Measurements from ENCODE around the gene NFIA. TPM values are rescaled to one million over a fixed set of nuclear protein-coding genes. Genes with fewer than 3 reads are reported as not detected.

Gene NFIA
- total RNA-seq, 2 donors from 2014 or later, result 17.3 to 27.3 TPM

DNA sequence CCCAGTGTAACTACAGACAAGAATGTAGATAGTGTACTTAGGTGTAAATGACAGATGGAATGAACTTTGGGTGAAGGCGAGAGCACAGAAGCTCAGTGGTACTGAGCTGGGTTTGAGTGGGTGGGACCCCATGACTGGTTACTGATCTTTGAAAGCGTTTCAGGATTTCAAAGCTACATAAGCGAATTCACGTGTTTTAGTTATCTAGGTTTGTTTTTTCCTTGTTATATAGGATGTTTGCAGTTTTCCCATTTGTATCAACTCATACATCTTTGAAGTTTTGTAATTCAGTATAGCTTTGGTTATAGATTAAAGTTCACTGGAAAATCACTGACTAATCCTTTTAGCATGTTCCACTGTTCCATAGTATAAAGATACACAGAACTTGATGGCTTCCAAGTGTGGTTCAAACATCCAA, 182.5 kb downstream of the NFIA start:
- ATAC-seq (replicated peaks in 1 of 2) (no peak), DNase-seq (no peak)
- Mint-ChIP-seq H3K4me3 (no peak overlapping the region), H3K4me1 (ENCODE audit: low read depth) (peaks cover 35% of the 10 kb centered on the region), H3K27ac (no peak overlapping the region), H3K36me3 (ENCODE audit: insufficient read depth in 2 of 2) (peaks cover 0 to 1% of the 10 kb centered on the region in 2 donors), H3K9me3 (no peaks in the 10 kb centered on the region), H3K27me3 (ENCODE audit: low read depth) (peaks cover 5% of the 10 kb centered on the region)

DNA sequence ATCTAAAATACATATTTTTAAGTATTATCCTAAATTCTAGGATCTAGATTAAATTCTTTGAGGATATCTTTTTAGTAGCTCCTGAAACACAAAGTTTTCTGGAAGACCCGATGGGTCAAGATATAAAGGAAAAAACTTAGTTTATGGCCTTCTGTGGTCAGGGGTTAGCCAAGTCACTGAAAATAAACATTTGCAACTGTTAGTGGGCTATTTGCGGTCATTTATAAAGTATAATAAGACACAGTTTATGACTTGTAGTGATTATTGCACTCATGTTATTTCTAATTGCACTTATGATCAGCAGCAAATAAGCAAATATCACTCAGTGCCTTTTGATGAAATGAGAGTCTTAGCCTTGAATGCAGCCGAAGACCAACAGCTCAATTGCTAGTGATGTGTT, 183.3 kb downstream of the NFIA start:
- Mint-ChIP-seq H3K27me3 (ENCODE audit: low read depth) (peaks cover 5% of the 10 kb centered on the region), H3K27ac (no peak overlapping the region), H3K9me3 (no peaks in the 10 kb centered on the region), H3K4me3 (no peak overlapping the region), H3K36me3 (ENCODE audit: insufficient read depth in 2 of 2) (peaks cover 0 to 1% of the 10 kb centered on the region in 2 donors), H3K4me1 (ENCODE audit: low read depth) (peaks cover 43% of the 10 kb centered on the region)
- DNase-seq, result no peak
- no peak for ATAC-seq (replicated peaks in 1 of 2)

DNA sequence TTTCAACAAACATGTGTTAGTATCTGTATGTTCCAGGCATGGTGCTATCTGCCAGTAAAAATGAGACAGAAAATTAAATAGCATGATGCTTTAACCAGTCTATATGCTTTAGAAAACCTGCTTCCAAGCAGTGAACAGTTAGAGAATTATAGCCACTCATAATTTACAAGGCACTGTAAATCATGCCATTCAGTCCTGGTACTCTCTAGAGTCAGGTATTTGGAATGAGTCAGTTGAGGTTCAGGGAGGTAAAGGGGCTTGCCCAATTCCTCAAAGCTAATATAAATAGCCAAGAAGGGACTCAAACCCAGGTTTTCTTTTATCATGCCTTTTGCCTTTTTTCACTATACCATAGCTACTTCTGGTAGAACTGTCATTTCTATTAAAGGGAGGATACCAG, 184.4 kb downstream of the NFIA start:
- Mint-ChIP-seq H3K4me1 (ENCODE audit: low read depth) (peaks cover 53% of the 10 kb centered on the region), H3K27ac (no peak overlapping the region), H3K27me3 (ENCODE audit: low read depth) (peaks cover 5% of the 10 kb centered on the region), H3K4me3 (no peak overlapping the region), H3K9me3 (no peaks in the 10 kb centered on the region), H3K36me3 (ENCODE audit: insufficient read depth in 2 of 2) (peaks cover 0 to 1% of the 10 kb centered on the region in 2 donors)
- ATAC-seq (replicated peaks in 1 of 2) (no peak), DNase-seq (no peak)

DNA sequence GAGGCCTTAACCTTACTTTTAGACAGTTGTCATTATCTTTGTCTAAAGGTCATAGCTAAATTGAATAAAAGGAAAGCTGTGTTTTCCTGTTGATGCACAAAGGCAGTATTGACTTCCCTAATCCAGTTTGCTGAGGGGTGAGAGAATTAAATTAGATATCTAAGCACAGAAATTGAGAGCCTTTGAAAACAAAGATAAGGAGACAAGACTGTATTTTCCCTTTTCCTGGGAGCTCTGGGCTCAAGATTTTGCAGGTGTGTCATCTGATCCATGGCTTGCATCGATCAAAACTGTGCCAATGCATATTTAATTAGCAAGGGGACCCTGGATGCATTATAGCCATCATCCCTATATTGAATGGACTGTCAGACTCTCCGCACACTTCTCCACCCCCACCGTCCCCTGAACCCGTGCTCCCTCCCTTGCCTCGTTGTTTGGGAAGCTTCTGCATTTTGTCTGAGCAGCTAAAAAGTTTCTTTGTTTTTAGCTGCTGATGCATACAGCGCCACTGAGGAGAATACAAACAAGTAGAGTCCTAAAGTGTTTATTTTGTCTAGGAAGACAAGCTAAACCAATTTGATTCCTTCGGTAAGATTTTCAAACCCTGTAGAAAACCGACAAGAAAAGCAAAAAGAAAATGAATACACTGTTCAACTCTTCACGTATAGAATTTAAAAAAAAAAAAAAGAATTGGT, 186.3 kb downstream of the NFIA start:
- H3K27ac Mint-ChIP-seq, result peak overlapping the region; percentile 9
- H3K4me1 Mint-ChIP-seq (ENCODE audit: low read depth), result peaks cover 50% of the 10 kb centered on the region
- H3K36me3 Mint-ChIP-seq (ENCODE audit: insufficient read depth in 2 of 2), result no peaks in the 10 kb centered on the region

DNA sequence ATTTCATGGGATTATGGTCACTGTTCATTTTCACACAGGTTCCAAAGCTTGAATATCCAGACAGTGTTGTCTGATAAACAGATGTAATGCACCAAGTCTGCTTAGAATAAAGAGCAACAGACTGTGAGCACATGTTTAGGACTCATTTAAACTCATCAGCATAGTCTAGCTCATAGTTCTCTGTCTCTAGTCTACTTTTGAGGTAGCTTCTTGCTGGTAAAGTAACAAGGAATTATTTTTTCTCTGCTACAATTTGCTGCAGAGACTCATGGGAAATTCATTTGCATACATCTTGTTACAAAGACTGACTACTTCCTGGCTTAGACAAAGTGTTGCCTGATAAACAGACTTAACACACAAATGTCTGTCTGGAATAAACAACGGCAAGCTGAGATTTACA, 187.2 kb downstream of the NFIA start:
- H3K36me3 Mint-ChIP-seq (ENCODE audit: insufficient read depth in 2 of 2), result no peaks in the 10 kb centered on the region
- peaks cover 19% of the 10 kb centered on the region for H3K27me3 Mint-ChIP-seq (ENCODE audit: low read depth)
- H3K4me3 Mint-ChIP-seq, result peak overlapping the region in 1 of 2 donors; percentile 44
- no peak for DNase-seq
- H3K4me1 Mint-ChIP-seq (ENCODE audit: low read depth), result peaks cover 50% of the 10 kb centered on the region
- no peaks in the 10 kb centered on the region for H3K9me3 Mint-ChIP-seq
- no peak for ATAC-seq (replicated peaks in 1 of 2)
- peak overlapping the region; percentile 95 for H3K27ac Mint-ChIP-seq

More for the DNA sequence above, 186.3 kb downstream of the NFIA start:
- Mint-ChIP-seq H3K9me3 (no peaks in the 10 kb centered on the region), H3K27me3 (ENCODE audit: low read depth) (peaks cover 14% of the 10 kb centered on the region), H3K4me3 (no peak overlapping the region)
- no peak for ATAC-seq (replicated peaks in 1 of 2)
- no peak for DNase-seq

DNA sequence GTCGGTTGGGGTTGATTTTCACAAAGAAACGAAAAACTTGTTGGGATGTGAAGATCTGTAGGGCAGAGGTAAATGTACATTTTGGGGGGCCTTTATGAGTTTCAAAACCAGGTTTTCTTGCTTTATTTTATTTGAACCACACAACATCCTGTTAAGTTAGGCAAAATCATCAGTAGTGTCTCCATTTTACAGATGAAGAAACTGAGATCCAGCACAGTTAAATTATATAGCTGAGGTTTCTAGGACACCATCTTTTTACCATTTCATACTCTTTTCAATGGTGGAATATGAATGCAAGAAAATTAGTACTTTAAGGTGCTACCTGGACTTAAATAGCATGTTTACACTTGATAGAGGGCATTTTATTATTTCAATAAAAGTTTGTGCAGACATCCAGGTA, 187.7 kb downstream of the NFIA start:
- no peaks in the 10 kb centered on the region for H3K36me3 Mint-ChIP-seq (ENCODE audit: insufficient read depth in 2 of 2)
- peaks cover 17% of the 10 kb centered on the region for H3K27me3 Mint-ChIP-seq (ENCODE audit: low read depth)
- no peak for DNase-seq
- H3K9me3 Mint-ChIP-seq, result no peaks in the 10 kb centered on the region
- no peak for ATAC-seq (replicated peaks in 1 of 2)
- peak overlapping the region; percentile 7 to 44 for H3K4me3 Mint-ChIP-seq
- peaks cover 45% of the 10 kb centered on the region for H3K4me1 Mint-ChIP-seq (ENCODE audit: low read depth)
- peak overlapping the region; percentile 95 for H3K27ac Mint-ChIP-seq

DNA sequence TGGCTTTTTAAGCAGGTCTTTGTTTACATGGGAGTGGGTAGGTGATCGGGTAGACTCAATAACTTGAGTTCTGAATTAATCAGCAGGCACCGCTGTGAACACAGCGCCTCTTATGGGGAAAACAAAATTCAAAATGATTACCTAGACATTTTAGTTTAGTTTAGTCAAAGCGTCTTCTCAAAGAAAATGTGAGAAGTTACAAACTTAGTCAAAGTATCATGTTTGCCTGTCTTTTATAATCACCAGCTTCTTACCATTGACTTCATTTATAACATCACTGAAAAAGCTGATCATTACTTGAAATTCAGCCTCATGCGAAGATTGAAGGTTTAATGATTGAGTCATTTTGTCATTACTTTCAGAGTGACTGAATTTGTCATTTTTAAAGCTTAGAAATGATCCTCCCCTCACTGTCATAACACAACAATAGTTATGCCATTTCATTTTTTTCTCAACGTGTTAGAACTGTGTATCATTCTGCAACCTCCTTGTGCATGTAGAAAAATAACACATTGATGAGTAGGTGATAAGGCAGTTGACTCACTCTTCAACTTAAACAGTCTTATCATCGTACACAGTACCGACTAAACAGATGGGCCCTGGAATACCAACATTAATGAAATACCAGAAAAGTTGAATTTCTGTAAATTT, 188.5 kb downstream of the NFIA start:
- peaks cover 17% of the 10 kb centered on the region for H3K27me3 Mint-ChIP-seq (ENCODE audit: low read depth)
- no peaks in the 10 kb centered on the region for H3K36me3 Mint-ChIP-seq (ENCODE audit: insufficient read depth in 2 of 2)
- H3K9me3 Mint-ChIP-seq, result no peaks in the 10 kb centered on the region
- H3K4me1 Mint-ChIP-seq (ENCODE audit: low read depth), result peaks cover 45% of the 10 kb centered on the region
- peak overlapping the region; percentile 95 for H3K27ac Mint-ChIP-seq
- DNase-seq (peak; percentile 42 to 45), ATAC-seq (replicated peaks in 1 of 2) (peak; percentile 86 to 89)
- H3K4me3 Mint-ChIP-seq, result peak overlapping the region; percentile 46 to 72

DNA sequence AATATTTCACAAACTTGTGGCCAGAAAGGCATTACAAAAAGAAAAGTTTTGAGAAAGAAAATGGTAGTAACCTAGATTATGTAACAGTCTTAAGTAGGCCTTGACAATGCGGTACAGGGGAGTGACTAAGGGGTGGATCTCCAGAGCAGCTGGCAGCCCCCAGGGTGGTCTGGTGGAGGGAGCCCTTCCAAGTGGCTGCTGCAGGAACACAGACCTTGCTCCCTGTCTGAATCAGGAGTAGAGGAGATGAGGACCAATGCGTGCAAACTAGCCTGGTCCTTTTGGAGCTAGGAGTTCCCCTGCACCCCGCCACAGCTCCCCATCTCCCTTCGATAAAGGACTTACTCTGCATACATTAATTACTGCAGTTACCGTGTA, 189.0 kb downstream of the NFIA start:
- Mint-ChIP-seq H3K9me3 (no peaks in the 10 kb centered on the region), H3K27ac (peak overlapping the region; percentile 95), H3K27me3 (ENCODE audit: low read depth) (peaks cover 17% of the 10 kb centered on the region), H3K4me1 (ENCODE audit: low read depth) (peaks cover 45% of the 10 kb centered on the region), H3K36me3 (ENCODE audit: insufficient read depth in 2 of 2) (no peaks in the 10 kb centered on the region), H3K4me3 (peak overlapping the region; percentile 43 to 72)
- ATAC-seq (replicated peaks in 1 of 2), result peak; percentile 44
- DNase-seq, result peak; percentile 29 to 35

DNA sequence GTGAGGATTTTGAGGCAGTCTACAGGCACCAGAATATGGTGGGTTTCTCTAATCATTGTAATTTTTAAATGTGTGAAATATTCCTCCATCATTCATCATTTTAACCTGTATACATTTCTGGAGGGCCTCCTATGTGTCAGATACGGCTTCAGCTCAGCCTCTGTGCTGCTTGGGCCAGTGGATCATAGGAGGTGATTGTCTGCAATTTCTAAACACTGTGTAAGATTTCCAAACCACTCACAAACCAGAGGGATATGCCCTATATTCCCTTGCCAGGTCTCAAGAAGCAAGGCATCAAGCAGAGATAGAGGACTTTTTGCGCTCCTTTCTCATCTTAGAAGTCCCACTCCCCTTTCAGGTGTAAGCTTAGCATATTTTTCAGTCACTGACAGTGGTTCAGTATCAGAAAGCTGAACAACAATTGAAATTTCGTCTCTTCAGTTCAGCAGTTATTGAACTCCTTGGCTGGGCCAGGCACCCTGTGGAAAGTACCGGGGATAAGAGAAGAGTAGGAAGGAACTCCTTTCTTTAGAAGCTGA, 190.9 kb downstream of the NFIA start:
- Mint-ChIP-seq H3K27me3 (ENCODE audit: low read depth) (peaks cover 17% of the 10 kb centered on the region), H3K4me3 (peak overlapping the region in 1 of 2 donors; percentile 16), H3K36me3 (ENCODE audit: insufficient read depth in 2 of 2) (no peaks in the 10 kb centered on the region), H3K27ac (peak overlapping the region; percentile 65), H3K4me1 (ENCODE audit: low read depth) (peaks cover 48% of the 10 kb centered on the region), H3K9me3 (no peaks in the 10 kb centered on the region)
- DNase-seq, result no peak
- no peak for ATAC-seq (replicated peaks in 1 of 2)

DNA sequence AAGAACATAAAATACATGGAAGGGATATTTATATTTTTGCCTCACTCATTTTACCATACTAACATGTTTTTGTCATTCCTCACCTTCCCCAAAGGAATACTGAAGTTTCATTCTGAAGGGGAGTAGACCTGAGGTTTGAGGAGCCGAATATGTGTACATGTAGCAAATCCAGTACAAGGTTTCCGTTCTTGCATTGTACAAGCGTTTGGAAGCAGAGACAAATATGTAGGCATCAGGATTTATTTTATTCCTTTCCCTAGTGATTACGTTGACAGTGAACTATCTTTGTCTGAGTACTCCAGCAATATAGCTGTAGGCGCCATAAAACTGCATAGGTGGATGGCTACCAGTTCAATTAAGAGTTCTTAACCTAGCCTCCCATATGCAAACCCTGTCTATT, 191.5 kb downstream of the NFIA start:
- DNase-seq, result no peak
- Mint-ChIP-seq H3K9me3 (no peaks in the 10 kb centered on the region), H3K27ac (no peak overlapping the region), H3K27me3 (ENCODE audit: low read depth) (peaks cover 17% of the 10 kb centered on the region), H3K4me1 (ENCODE audit: low read depth) (peaks cover 46% of the 10 kb centered on the region), H3K36me3 (ENCODE audit: insufficient read depth in 2 of 2) (no peaks in the 10 kb centered on the region), H3K4me3 (no peak overlapping the region)
- no peak for ATAC-seq (replicated peaks in 1 of 2)

DNA sequence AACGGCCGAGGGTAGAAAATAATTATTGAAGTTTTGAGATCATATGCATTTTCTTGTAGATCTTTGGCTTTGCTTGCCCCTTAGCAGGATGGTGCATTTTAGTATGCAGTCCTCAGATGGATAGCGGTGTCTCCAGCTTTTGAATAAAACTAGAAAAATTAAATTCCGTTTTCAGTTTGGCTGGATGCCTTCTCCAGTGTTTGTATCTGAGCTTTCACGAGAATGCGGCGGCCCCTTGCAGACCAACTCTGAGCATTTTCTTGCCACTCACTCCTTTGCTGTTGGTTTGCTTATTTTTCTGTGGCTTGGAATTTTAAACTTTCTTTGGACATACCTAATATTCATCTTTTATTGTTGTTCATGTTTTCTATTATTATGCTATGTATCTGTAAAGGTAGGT, 192.6 kb downstream of the NFIA start:
- H3K9me3 Mint-ChIP-seq, result no peaks in the 10 kb centered on the region
- H3K27ac Mint-ChIP-seq, result no peak overlapping the region
- ATAC-seq (replicated peaks in 1 of 2) (no peak), DNase-seq (no peak)
- H3K27me3 Mint-ChIP-seq (ENCODE audit: low read depth), result peaks cover 17% of the 10 kb centered on the region
- no peaks in the 10 kb centered on the region for H3K36me3 Mint-ChIP-seq (ENCODE audit: insufficient read depth in 2 of 2)
- peaks cover 44% of the 10 kb centered on the region for H3K4me1 Mint-ChIP-seq (ENCODE audit: low read depth)
- H3K4me3 Mint-ChIP-seq, result no peak overlapping the region

DNA sequence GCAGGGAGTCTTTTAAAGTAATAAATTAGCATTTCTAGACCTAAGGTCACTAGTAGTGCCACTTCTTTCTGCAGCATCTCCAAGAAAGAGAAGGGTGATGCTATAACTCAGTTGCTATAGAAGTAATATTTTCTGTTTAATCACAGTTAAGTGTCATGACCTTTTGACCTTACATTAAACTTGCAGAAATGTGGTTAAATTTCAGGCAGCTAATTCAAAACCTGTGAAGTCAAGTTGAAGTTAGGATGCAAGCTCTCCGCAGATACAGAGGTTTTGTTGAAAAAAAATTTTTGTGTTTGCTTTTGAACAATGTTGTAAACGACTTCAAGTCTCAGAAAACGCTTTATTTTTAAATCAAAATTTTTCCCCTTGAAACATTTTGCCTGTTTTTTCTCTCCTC, 193.9 kb downstream of the NFIA start:
- H3K27ac Mint-ChIP-seq, result no peak overlapping the region
- H3K36me3 Mint-ChIP-seq (ENCODE audit: insufficient read depth in 2 of 2), result no peaks in the 10 kb centered on the region
- ATAC-seq (replicated peaks in 1 of 2), result no peak
- no peaks in the 10 kb centered on the region for H3K9me3 Mint-ChIP-seq
- H3K27me3 Mint-ChIP-seq (ENCODE audit: low read depth), result peaks cover 17% of the 10 kb centered on the region
- H3K4me3 Mint-ChIP-seq, result no peak overlapping the region
- DNase-seq, result no peak
- peaks cover 31% of the 10 kb centered on the region for H3K4me1 Mint-ChIP-seq (ENCODE audit: low read depth)

DNA sequence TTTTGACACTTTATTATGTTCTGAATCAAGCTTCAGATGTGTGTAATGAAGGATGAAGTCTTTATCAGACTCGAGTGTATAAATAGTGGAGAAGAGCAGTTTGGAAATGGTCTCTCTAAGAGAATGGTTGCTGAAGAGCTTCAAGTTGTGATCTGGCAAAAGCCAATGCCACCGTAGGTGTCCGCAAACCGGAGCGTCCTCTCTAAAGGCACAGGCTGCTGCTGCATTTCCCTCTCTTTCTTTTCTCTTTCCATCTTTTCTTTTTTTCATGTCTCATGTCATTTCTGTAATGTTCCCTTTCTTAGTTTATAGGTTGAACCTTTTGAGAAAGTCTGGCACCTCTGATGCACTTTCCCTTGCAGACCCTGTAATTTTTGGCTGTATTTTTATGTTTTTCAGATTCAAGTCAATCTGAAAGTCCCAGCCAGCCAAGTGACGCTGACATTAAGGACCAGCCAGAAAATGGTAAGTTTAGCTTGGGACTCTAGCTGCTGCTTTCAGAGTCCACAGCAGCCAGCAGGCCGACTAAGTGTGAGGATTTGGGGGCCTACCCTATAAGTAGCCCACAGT, 194.8 kb downstream of the NFIA start:
- H3K27me3 Mint-ChIP-seq (ENCODE audit: low read depth), result peaks cover 17% of the 10 kb centered on the region
- H3K4me1 Mint-ChIP-seq (ENCODE audit: low read depth), result peaks cover 24% of the 10 kb centered on the region
- H3K36me3 Mint-ChIP-seq (ENCODE audit: insufficient read depth in 2 of 2), result no peaks in the 10 kb centered on the region
- DNase-seq (no peak), ATAC-seq (replicated peaks in 1 of 2) (peak in 1 of 2 donors; percentile 32)
- H3K4me3 Mint-ChIP-seq, result peak overlapping the region in 1 of 2 donors; percentile 79
- peak overlapping the region; percentile 90 for H3K27ac Mint-ChIP-seq
- H3K9me3 Mint-ChIP-seq, result no peaks in the 10 kb centered on the region
